GM21360 (cell line): ENCODE data around the gene RUSC2.
A peak's percentile ranks its signal among the peaks of the same experiment; 100 is the strongest.
"Not testable (repeated sequence)": the region's sequence is repeated elsewhere in the genome, so short reads cannot be mapped to it uniquely, and the experiment has no call there.

Source experiments
- ATAC-seq: cut with Tn5 transposase; IDR thresholded peaks from one replicate; pipeline ENCODE4 v1.9.1; 2021; ENCODE audit warnings: mild to moderate bottlenecking, moderate library complexity; ENCODE audit not compliant: unreplicated experiment

The RUSC2 gene

GRCh38 chr9:35489313-35490154, at the start of gene RUSC2:
TSS of gene RUSC2 (plus strand) at chr9:35490111. CDS start at chr9:35546522, 56,411 bp downstream.
- ATAC-seq = peak; percentile 52

- ATAC-seq = no peak
Observed at GRCh38 chr9:35446012-35446411, 43.9 kb upstream of the RUSC2 start.

GRCh38 chr9:35448496-35448895, 41.4 kb upstream of the RUSC2 start:
- ATAC-seq = no peak

GRCh38 chr9:35452481-35452880, 37.4 kb upstream of the RUSC2 start:
- no peak for ATAC-seq

GRCh38 chr9:35453786-35454185, 36.1 kb upstream of the RUSC2 start:
- no peak for ATAC-seq

GRCh38 chr9:35464141-35465025, 25.5 kb upstream of the RUSC2 start:
- ATAC-seq = no peak

- no peak for ATAC-seq
Observed at GRCh38 chr9:35470340-35470739, 19.6 kb upstream of the RUSC2 start.

GRCh38 chr9:35470894-35471293, 19.0 kb upstream of the RUSC2 start:
- ATAC-seq = no peak

GRCh38 chr9:35476596-35476995, 13.3 kb upstream of the RUSC2 start:
- ATAC-seq = no peak

GRCh38 chr9:35477211-35477855, 12.6 kb upstream of the RUSC2 start:
- not testable (repeated sequence) for ATAC-seq

GRCh38 chr9:35478871-35479270, 11.0 kb upstream of the RUSC2 start:
- ATAC-seq = no peak

- no peak for ATAC-seq
Observed at GRCh38 chr9:35481347-35481975, 8.4 kb upstream of the RUSC2 start.

GRCh38 chr9:35482071-35482470, 7.8 kb upstream of the RUSC2 start:
- ATAC-seq = no peak

- no peak for ATAC-seq
Observed at GRCh38 chr9:35484406-35484805, 5.5 kb upstream of the RUSC2 start.

- no peak for ATAC-seq
Observed at GRCh38 chr9:35487081-35487480, 2.8 kb upstream of the RUSC2 start.

GRCh38 chr9:35488021-35488420, 1.9 kb upstream of the RUSC2 start:
- ATAC-seq = no peak

- no peak for ATAC-seq
Observed at GRCh38 chr9:35488566-35489312, 1.2 kb upstream of the RUSC2 start.

- ATAC-seq = no peak
Observed at GRCh38 chr9:35490155-35490909, 421 bp downstream of the RUSC2 start.

- no peak for ATAC-seq
Observed at GRCh38 chr9:35490910-35491465, 1.1 kb downstream of the RUSC2 start.
